A549 (cell line): ENCODE measurements around the gene PIK3CA. TPM values are rescaled to one million over a fixed set of nuclear protein-coding genes. Genes with fewer than 3 reads are reported as not detected.

Experiments
- ATAC-seq, 2 experiments: fragments of 200-7000 bp in 1 of 2; fragments of >200 bp in 1 of 2; cut with Nextera tagmentation in 1 of 2; cut with Tn5 transposase in 1 of 2; 3 replicates each; pipeline versions ENCODE4 v1.8.0 to v1.9.1; 2018 to 2020; ENCODE audit warnings: mild to moderate bottlenecking in 1 of 2, moderate library complexity in 1 of 2
- CTCF ChIA-PET: fragments of 300-600 bp; sonication (Branson Sonifier 250); formaldehyde crosslinking; extraction: SDS; loops from one replicate; lab custom pipeline; 2021; ENCODE audit warnings: antibody characterized with exemption, inconsistent platforms; lab: Yijun Ruan, JAX
- POLR2A ChIA-PET: fragments of 350-600 bp; formaldehyde crosslinking; extraction: SDS; loops from one replicate; lab custom pipeline; 2021; ENCODE audit warnings: antibody characterized with exemption, inconsistent platforms; lab: Yijun Ruan, JAX
- DNase-seq, 2 experiments: peaks; one replicate each; pipeline versions ENCODE4 v3.0.0 to v3.0.0-alpha.2; 2011 to 2016; ENCODE audit warnings: low read depth in 1 of 2, low spot score in 1 of 2
- FAIRE-seq: peaks from 2 replicates; lab custom pipeline; 2011; peaks lifted over from hg19 to GRCh38; lab: Jason Lieb, UNC
- H3K27ac ChIP-seq, 2 experiments: fragments of >200 bp; sonication (Bioruptor Twin); formaldehyde crosslinking; 3 replicates each; pipeline ENCODE4 v1.5.1; 2016 to 2017
- H3K4me1 ChIP-seq: fragments of >200 bp; sonication (Bioruptor Twin); formaldehyde crosslinking; 3 replicates; pipeline ENCODE4 v1.6.1; 2016
- H3K4me2 ChIP-seq: fragments of >200 bp; sonication (Bioruptor Twin); formaldehyde crosslinking; 3 replicates; pipeline ENCODE4 v1.6.1; 2016
- H3K4me3 ChIP-seq: fragments of >200 bp; sonication (Bioruptor Twin); formaldehyde crosslinking; 3 replicates; pipeline ENCODE4 v1.5.1; 2016
- H3K9me3 ChIP-seq: fragments of >200 bp; sonication (Bioruptor Twin); formaldehyde crosslinking; 3 replicates; pipeline ENCODE4 v1.6.1; 2016
- ATOH8 ChIP-seq: fragments of 250-450 bp; sonication (Bioruptor Pico); IDR thresholded peaks from 2 replicates; pipeline ENCODE4 v1.5.0; 2020; ENCODE audit warnings: low read depth, mild to moderate bottlenecking, moderate library complexity
- CBX2 ChIP-seq: fragments of 200-600 bp; sonication (generic); IDR thresholded peaks from 2 replicates; pipeline ENCODE4 v1.6.1; 2016; ENCODE audit warnings: low read depth, mild to moderate bottlenecking, borderline replicate concordance
- CBX8 ChIP-seq: fragments of 200-600 bp; sonication (generic); IDR thresholded peaks from 2 replicates; pipeline ENCODE4 v1.6.1; 2016
- FOSL2 ChIP-seq, 2 experiments: fragments of 450-650 bp in 1 of 2; fragments of >200 bp in 1 of 2; sonication (Bioruptor Twin) in 1 of 2; formaldehyde crosslinking; IDR thresholded peaks; 2 replicates each; pipeline versions ENCODE4 v1.5.0 to v1.6.1; 2016 to 2020; ENCODE audit warnings: mild to moderate bottlenecking in 1 of 2, moderate library complexity in 1 of 2
- GATA3 ChIP-seq: IDR thresholded peaks from 2 replicates; pipeline ENCODE4 v1.6.1; 2012; ENCODE audit warnings: borderline replicate concordance
- HDAC2 ChIP-seq: fragments of 200-600 bp; sonication (generic); IDR thresholded peaks from 2 replicates; pipeline ENCODE4 v1.6.1; 2016
- HES2 ChIP-seq: fragments of >200 bp; sonication (Bioruptor Twin); formaldehyde crosslinking; IDR thresholded peaks from 2 replicates; pipeline ENCODE4 v1.6.1; 2016
- HOXA7 ChIP-seq: fragments of 250-450 bp; sonication (Bioruptor Pico); IDR thresholded peaks from 2 replicates; pipeline ENCODE4 v1.5.0; 2020; ENCODE audit warnings: mild to moderate bottlenecking, moderate library complexity
- JUN ChIP-seq, 2 experiments: fragments of >200 bp; sonication (Bioruptor Twin); formaldehyde crosslinking; IDR thresholded peaks; 2 replicates in 1 of 2; 3 replicates in 1 of 2; pipeline ENCODE4 v1.6.1; 2016 to 2017
- JUNB ChIP-seq: fragments of >200 bp; sonication (Bioruptor Twin); formaldehyde crosslinking; IDR thresholded peaks from 2 replicates; pipeline ENCODE4 v1.6.1; 2016
- KDM5A ChIP-seq: fragments of 200-600 bp; sonication (generic); IDR thresholded peaks from 2 replicates; pipeline ENCODE4 v1.6.1; 2016; ENCODE audit warnings: antibody characterized with exemption, mild to moderate bottlenecking
- MAX ChIP-seq: IDR thresholded peaks from 2 replicates; pipeline ENCODE4 v1.6.1; 2012
- NPAS2 ChIP-seq: fragments of 250-450 bp; sonication (Bioruptor Pico); IDR thresholded peaks from 2 replicates; pipeline ENCODE4 v1.8.0; 2022; ENCODE audit warnings: mild to moderate bottlenecking, moderate library complexity, borderline replicate concordance
- NR3C1 ChIP-seq: fragments of >200 bp; sonication (Bioruptor Twin); formaldehyde crosslinking; IDR thresholded peaks from 3 replicates; pipeline ENCODE4 v1.6.1; 2017
- PBX3 ChIP-seq: IDR thresholded peaks from 2 replicates; pipeline ENCODE4 v1.6.1; 2012
- PHF8 ChIP-seq: fragments of 200-600 bp; sonication (generic); IDR thresholded peaks from 2 replicates; pipeline ENCODE4 v1.6.1; 2016; ENCODE audit warnings: low read depth, mild to moderate bottlenecking, antibody characterized with exemption, moderate library complexity, borderline replicate concordance
- POLR2A ChIP-seq: IDR thresholded peaks from 2 replicates; pipeline ENCODE4 v1.6.1; 2012; ENCODE audit warnings: mild to moderate bottlenecking, low read length
- RAD21 ChIP-seq, 2 experiments: fragments of >200 bp in 1 of 2; sonication (Bioruptor Twin) in 1 of 2; formaldehyde crosslinking in 1 of 2; IDR thresholded peaks in 1 of 2; conservative IDR thresholded peaks in 1 of 2; 2 replicates in 1 of 2; 3 replicates in 1 of 2; pipeline ENCODE4 v1.6.1; 2012 to 2018; ENCODE audit warnings: inconsistent platforms in 1 of 2
- REST ChIP-seq: fragments of 200-600 bp; sonication (generic); IDR thresholded peaks from 2 replicates; pipeline ENCODE4 v1.6.1; 2016; ENCODE audit warnings: antibody characterized with exemption, mild to moderate bottlenecking, moderate library complexity
- RNF2 ChIP-seq: fragments of 200-600 bp; sonication (generic); IDR thresholded peaks from 2 replicates; pipeline ENCODE4 v1.6.1; 2016; ENCODE audit warnings: low read depth, mild to moderate bottlenecking, antibody characterized with exemption, moderate library complexity, borderline replicate concordance
- TFCP2L1 ChIP-seq: fragments of 250-450 bp; sonication (Bioruptor Pico); IDR thresholded peaks from 2 replicates; pipeline ENCODE4 v1.5.0; 2021; ENCODE audit warnings: mild to moderate bottlenecking
- TP53 ChIP-seq: fragments of 250-450 bp; sonication (Bioruptor Pico); IDR thresholded peaks from 2 replicates; pipeline ENCODE4 v1.5.0; 2021; ENCODE audit warnings: mild to moderate bottlenecking, moderate library complexity
- ZC3H11A ChIP-seq: fragments of 450-650 bp; IDR thresholded peaks from 2 replicates; pipeline ENCODE4 v1.6.1; 2014; ENCODE audit warnings: antibody characterized with exemption, mild to moderate bottlenecking
- ZNF302 ChIP-seq: fragments of 250-450 bp; sonication (Bioruptor Pico); IDR thresholded peaks from 2 replicates; pipeline ENCODE4 v1.9.0; 2021; ENCODE audit warnings: inconsistent platforms, mild to moderate bottlenecking, moderate library complexity
- ZSCAN20 ChIP-seq: fragments of 250-450 bp; sonication (Bioruptor Pico); IDR thresholded peaks from 2 replicates; pipeline ENCODE4 v1.8.0; 2022; ENCODE audit warnings: mild to moderate bottlenecking, moderate library complexity
- WGBS: methylation state at CpG from one replicate; pipeline ENCODE4 v1.1.6; 2017; ENCODE audit errors: missing lambda C conversion rate; 5-methylcytosine and 5-hydroxymethylcytosine counted together
- polyA plus RNA-seq, 4 experiments: library from polyadenylated mRNA; depleted of rRNA in 3 of 4; stranded (reverse); fragments of >200 nt; fragmentation: RNase III in 1 of 4; extraction: RNeasy Plus Mini Kit Qiagen cat#74134 plus additional on column Dnase treatment in 1 of 4; gene quantifications; 2 replicates in 3 of 4; 3 replicates in 1 of 4; pipeline ENCODE4 v1.2.3, GENCODE V29; 2011 to 2017

Gene PIK3CA
- polyA plus RNA-seq, 2 of the 4 experiments (the other 2 are of a cell fraction) = 6.2 to 10.3 TPM

GRCh38 chr3:179276743-179277142 is 128.6 kb downstream of the PIK3CA start:
- H3K4me3 ChIP-seq = no peak overlapping the region
- H3K4me2 ChIP-seq = no peak overlapping the region
- no peak overlapping the region for H3K27ac ChIP-seq
- ChIA-PET POLR2A (no interaction called here), CTCF (no interaction called here)
- H3K4me1 ChIP-seq = no peaks in the 10 kb centered on the region
- TF ChIP-seq PHF8 (no peak), PBX3 (no peak), GATA3 (no peak), NPAS2 (no peak)
- DNase-seq (no peak), ATAC-seq (no peak), FAIRE-seq (no peak)
- no peaks in the 10 kb centered on the region for H3K9me3 ChIP-seq
- WGBS = 79% methylated on average over 3 of the region's 3 CpGs

GRCh38 chr3:179278151-179278550 is 130.0 kb downstream of the PIK3CA start:
- Histone ChIP-seq H3K4me1 (no peaks in the 10 kb centered on the region), H3K4me2 (no peak overlapping the region), H3K9me3 (no peaks in the 10 kb centered on the region)
- ChIA-PET POLR2A (no interaction called here), CTCF (interaction anchor here (1.4 kb wide), 1 partner anchor 130 kb away, joined by 4 read pairs; the partner anchor contains the start of gene PIK3CA)
- 100% methylated on average over 1 of the region's 1 CpG for WGBS
- no peak for ATAC-seq
- FAIRE-seq = no peak
- TF ChIP-seq ZC3H11A = no peak
- TF ChIP-seq KDM5A = no peak
- no peak for TF ChIP-seq CBX2
- TF ChIP-seq NR3C1 = no peak
- TF ChIP-seq HOXA7 = no peak
- TF ChIP-seq REST = no peak
- no peak for TF ChIP-seq JUN (IDR thresholded peaks at IDR 0.05)
- no peak for TF ChIP-seq TP53
- TF ChIP-seq TFCP2L1 = no peak
- no peak for TF ChIP-seq HES2
- no peak for TF ChIP-seq ZSCAN20 (CRISPR knock-in tag)
- no peak for TF ChIP-seq CBX8
- TF ChIP-seq RNF2 = no peak
- TF ChIP-seq, all 56 proteins: peak for 0
- Histone ChIP-seq H3K4me3 (no peak overlapping the region), H3K27ac (no peak overlapping the region)
- DNase-seq = no peak

- CTCF ChIA-PET = interaction anchor here (0.7 kb wide), 1 partner anchor 10 kb away, joined by 3 read pairs; no protein-coding TSS in a partner anchor
- TF ChIP-seq HOXA7 (no peak), HDAC2 (no peak), JUNB (no peak), RAD21 (conservative IDR thresholded peaks at IDR 0.05 in 1 of 2, IDR thresholded peaks at IDR 0.05 in 1 of 2) (no peak), GATA3 (no peak), MAX (no peak), FOSL2 (IDR thresholded peaks at IDR 0.05) (no peak), FOSL2 (CRISPR knock-in tag; IDR thresholded peaks at IDR 0.05) (no peak), ATOH8 (no peak), ZNF302 (no peak), ZSCAN20 (CRISPR knock-in tag) (no peak), REST (no peak), POLR2A (no peak)
Observed at GRCh38 chr3:179278932-179279693, 131.0 kb downstream of the PIK3CA start.

More at GRCh38 chr3:179278932-179279693, 131.0 kb downstream of the PIK3CA start:
- POLR2A ChIA-PET = no interaction called here
- ATAC-seq (no peak), FAIRE-seq (no peak), DNase-seq (no peak)
- no peak overlapping the region for H3K27ac ChIP-seq
- no peaks in the 10 kb centered on the region for H3K9me3 ChIP-seq
- 47% methylated on average over 4 of the region's 4 CpGs for WGBS
- H3K4me2 ChIP-seq = no peak overlapping the region
- no peaks in the 10 kb centered on the region for H3K4me1 ChIP-seq
- no peak overlapping the region for H3K4me3 ChIP-seq
